ENCODE results near the gene KLHDC7B. TPM values are rescaled to one million over a fixed set of nuclear protein-coding genes. Genes with fewer than 3 reads are reported as not detected.

KLHDC7B gene
- total RNA-seq, 2 experiments from 2014 or later = 5.8 to 6.8 TPM

- POLR2A ChIA-PET = interaction anchor here (0.6 to 2.8 kb wide), 13 partner anchors 9 to 81 kb away, joined by 3 to 14 read pairs (median 4); partner anchors contain the start of genes ARSA, SCO2, SYCE3 and TYMP
- peaks cover 24% of the 10 kb centered on the region for H3K4me1 Mint-ChIP-seq (ENCODE audit: low read depth)
- peak; percentile 55 for DNase-seq
These were observed 36.3 kb downstream of the KLHDC7B start for GRCh38 chr22:50581950-50582492.

GRCh38 chr22:50582493-50583293, 37.0 kb downstream of the KLHDC7B start, which contains the start of gene CHKB:
Gene CHKB (minus strand): TSS chr22:50582849. CDS start chr22:50582781, 68 bp downstream.
- Mint-ChIP-seq H3K4me1 (ENCODE audit: low read depth) (peaks cover 24% of the 10 kb centered on the region), H3K27me3 (no peaks in the 10 kb centered on the region), H3K27ac (peak within 1 kb of the TSS; percentile 89), H3K36me3 (ENCODE audit: low read depth) (peaks cover 25% of the 10 kb centered on the region), H3K9me3 (no peaks in the 10 kb centered on the region), H3K4me3 (peak within 1 kb of the TSS; percentile 92)
- ATAC-seq (peak; percentile 97), DNase-seq (peak; percentile 99)
- intact Hi-C loops (cut with micrococcal nuclease) = loop anchor here (5.0 kb wide), 1 partner anchor 55 kb away; the partner anchor contains the start of gene SCO2
- ChIA-PET POLR2A (interaction anchor here (0.8 to 2.8 kb wide), 13 partner anchors 10 to 59 kb away, joined by 3 to 14 read pairs (median 4); partner anchors contain the start of genes ARSA, SCO2, SYCE3 and TYMP), CTCF (interaction anchor here (2.6 to 3.0 kb wide), 2 partner anchors 20 to 57 kb away, joined by 14 to 19 read pairs; partner anchors contain the start of genes SCO2 and SYCE3)
- TF ChIP-seq, protein P1, sequence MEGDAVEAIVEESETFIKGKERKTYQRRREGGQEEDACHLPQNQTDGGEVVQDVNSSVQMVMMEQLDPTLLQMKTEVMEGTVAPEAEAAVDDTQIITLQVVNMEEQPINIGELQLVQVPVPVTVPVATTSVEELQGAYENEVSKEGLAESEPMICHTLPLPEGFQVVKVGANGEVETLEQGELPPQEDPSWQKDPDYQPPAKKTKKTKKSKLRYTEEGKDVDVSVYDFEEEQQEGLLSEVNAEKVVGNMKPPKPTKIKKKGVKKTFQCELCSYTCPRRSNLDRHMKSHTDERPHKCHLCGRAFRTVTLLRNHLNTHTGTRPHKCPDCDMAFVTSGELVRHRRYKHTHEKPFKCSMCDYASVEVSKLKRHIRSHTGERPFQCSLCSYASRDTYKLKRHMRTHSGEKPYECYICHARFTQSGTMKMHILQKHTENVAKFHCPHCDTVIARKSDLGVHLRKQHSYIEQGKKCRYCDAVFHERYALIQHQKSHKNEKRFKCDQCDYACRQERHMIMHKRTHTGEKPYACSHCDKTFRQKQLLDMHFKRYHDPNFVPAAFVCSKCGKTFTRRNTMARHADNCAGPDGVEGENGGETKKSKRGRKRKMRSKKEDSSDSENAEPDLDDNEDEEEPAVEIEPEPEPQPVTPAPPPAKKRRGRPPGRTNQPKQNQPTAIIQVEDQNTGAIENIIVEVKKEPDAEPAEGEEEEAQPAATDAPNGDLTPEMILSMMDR (IDR thresholded peaks at IDR 0.05) = no peak

More at GRCh38 chr22:50581950-50582492, 36.3 kb downstream of the KLHDC7B start:
- TF ChIP-seq, protein P1 (IDR thresholded peaks at IDR 0.05) = no peak
- Mint-ChIP-seq H3K4me3 (peak overlapping the region; percentile 92), H3K9me3 (no peaks in the 10 kb centered on the region), H3K27ac (peak overlapping the region; percentile 89), H3K27me3 (no peaks in the 10 kb centered on the region), H3K36me3 (ENCODE audit: low read depth) (peaks cover 28% of the 10 kb centered on the region)
- intact Hi-C loops (cut with micrococcal nuclease) = loop anchor here (5.0 kb wide), 1 partner anchor 55 kb away; the partner anchor contains the start of gene SCO2
- peak; percentile 1 for ATAC-seq
- CTCF ChIA-PET = interaction anchor here (1.4 to 3.0 kb wide), 3 partner anchors 19 to 56 kb away, joined by 4 to 19 read pairs (median 14); partner anchors contain the start of genes SCO2 and SYCE3

DNA sequence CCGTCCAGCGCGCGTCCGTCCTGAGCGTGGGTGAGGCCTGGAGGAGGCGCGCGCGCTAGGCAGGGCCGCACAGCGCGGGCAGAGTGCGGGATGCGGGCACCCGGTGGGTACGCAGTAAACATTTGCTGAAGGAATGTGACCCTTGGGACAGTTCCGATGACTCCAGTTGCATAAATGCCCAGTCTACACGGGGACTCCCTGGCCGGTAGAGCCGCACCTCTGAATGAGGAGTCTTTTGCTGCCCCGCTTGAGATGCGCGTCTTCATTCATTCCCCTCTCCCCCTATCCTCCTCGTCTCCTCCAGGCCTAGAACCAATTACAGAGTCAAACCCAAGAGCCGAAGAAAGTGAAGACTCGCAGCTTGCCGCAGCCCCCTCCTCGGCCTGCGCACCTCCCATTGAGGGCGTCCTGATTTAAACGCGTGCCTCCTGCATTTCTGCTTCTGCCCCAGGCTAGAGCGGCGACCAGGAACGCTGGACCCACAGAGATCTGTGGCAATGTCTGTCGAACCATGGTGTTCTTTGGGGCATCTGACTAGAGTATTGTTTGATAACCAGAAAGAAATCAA, 37.7 kb downstream of the KLHDC7B start:
- H3K36me3 Mint-ChIP-seq (ENCODE audit: low read depth) = peaks cover 25% of the 10 kb centered on the region
- intact Hi-C loops (cut with micrococcal nuclease) = loop anchor here (5.0 kb wide), 1 partner anchor 56 kb away; the partner anchor contains the start of gene SCO2
- H3K4me1 Mint-ChIP-seq (ENCODE audit: low read depth) = peaks cover 24% of the 10 kb centered on the region
- peak overlapping the region; percentile 86 for H3K27ac Mint-ChIP-seq
- TF ChIP-seq, protein P1 (IDR thresholded peaks at IDR 0.05) = no peak
- ChIA-PET POLR2A (interaction anchor here (1.1 to 2.8 kb wide), 8 partner anchors 10 to 58 kb away, joined by 3 to 14 read pairs (median 4); partner anchors contain the start of genes ARSA and SCO2), CTCF (interaction anchor here (3.0 kb wide), 1 partner anchor 58 kb away, joined by 19 read pairs; the partner anchor contains the start of gene SCO2)
- ATAC-seq (peak; percentile 4), DNase-seq (no peak)
- H3K27me3 Mint-ChIP-seq = no peaks in the 10 kb centered on the region
- H3K4me3 Mint-ChIP-seq = peak overlapping the region; percentile 92
- no peaks in the 10 kb centered on the region for H3K9me3 Mint-ChIP-seq

GRCh38 chr22:50584106-50585096, 38.7 kb downstream of the KLHDC7B start:
- ChIA-PET POLR2A (interaction anchor here (0.7 to 1.3 kb wide), 3 partner anchors 10 to 36 kb away, joined by 3 read pairs; no protein-coding TSS in a partner anchor), CTCF (interaction anchor here (1.1 to 1.9 kb wide), 2 partner anchors 22 to 59 kb away, joined by 3 to 6 read pairs; partner anchors contain the start of genes SCO2 and SYCE3)
- no peaks in the 10 kb centered on the region for H3K27me3 Mint-ChIP-seq
- H3K9me3 Mint-ChIP-seq = no peaks in the 10 kb centered on the region
- no peak overlapping the region for H3K27ac Mint-ChIP-seq
- ATAC-seq = no peak
- DNase-seq = no peak
- peaks cover 24% of the 10 kb centered on the region for H3K4me1 Mint-ChIP-seq (ENCODE audit: low read depth)
- intact Hi-C loops (cut with micrococcal nuclease) = loop anchor here (5.0 kb wide), 1 partner anchor 57 kb away; the partner anchor contains the start of gene SCO2
- TF ChIP-seq, protein P1 (IDR thresholded peaks at IDR 0.05) = no peak
- peaks cover 22% of the 10 kb centered on the region for H3K36me3 Mint-ChIP-seq (ENCODE audit: low read depth)
- H3K4me3 Mint-ChIP-seq = peak overlapping the region; percentile 92

All from activated CD8-positive, alpha-beta T cell treated with anti-CD3 and anti-CD28 coated beads for 36 hours (primary cell).